Epithelial cell of proximal tubule (primary cell): ENCODE data around the gene WNT7B. TPM values are rescaled to one million over a fixed set of nuclear protein-coding genes. Genes with fewer than 3 reads are reported as not detected.

Source experiments
- DNase-seq: peaks from one replicate; pipeline ENCODE4 v3.0.0-alpha.2; 2011; ENCODE audit warnings: low read depth
- H3K4me3 ChIP-seq: 2 replicates; pipeline ENCODE4 v1.5.1; 2011; ENCODE audit warnings: low read depth, mild to moderate bottlenecking, low read length
- CTCF ChIP-seq: conservative IDR thresholded peaks from 2 replicates; pipeline ENCODE4 v1.5.1; 2012; ENCODE audit warnings: low read depth, mild to moderate bottlenecking, low read length
- total RNA-seq: library from RNA; depleted of rRNA; stranded (reverse); fragments of >200 nt; gene quantifications from 2 replicates; pipeline ENCODE4 v1.2.3, GENCODE V29; 2015

Gene WNT7B
- total RNA-seq, 1 donor from 2014 or later: 30.1 TPM

GRCh38 chr22:45919504-45920286, 57.3 kb downstream of the WNT7B start:
- TF ChIP-seq CTCF: no peak
- H3K4me3 ChIP-seq: no peak overlapping the region
- no peak for DNase-seq

- no peak overlapping the region for H3K4me3 ChIP-seq
- TF ChIP-seq CTCF: no peak
- no peak for DNase-seq
Measured at GRCh38 chr22:45918459-45919370, 58.2 kb downstream of the WNT7B start.

- DNase-seq: no peak
- no peak for TF ChIP-seq CTCF
- H3K4me3 ChIP-seq: no peak overlapping the region
Measured at GRCh38 chr22:45917700-45918458, 59.1 kb downstream of the WNT7B start.

GRCh38 chr22:45917146-45917545, 59.8 kb downstream of the WNT7B start:
- TF ChIP-seq CTCF: no peak

GRCh38 chr22:45916515-45916914, 60.4 kb downstream of the WNT7B start:
- no peak overlapping the region for H3K4me3 ChIP-seq
- TF ChIP-seq CTCF: no peak
- DNase-seq: no peak

More at GRCh38 chr22:45917146-45917545, 59.8 kb downstream of the WNT7B start:
- no peak overlapping the region for H3K4me3 ChIP-seq
- DNase-seq: no peak

- no peak for DNase-seq
- TF ChIP-seq CTCF: no peak
- H3K4me3 ChIP-seq: no peak overlapping the region
Measured at GRCh38 chr22:45915841-45916240, 61.1 kb downstream of the WNT7B start.
